Upper lobe of left lung (tissue), 4 donors: ENCODE results near the gene FNDC1.

ENCODE experiments used
- CTCF ChIP-seq, 6 experiments: fragments of 450-650 bp in 4 of 6; fragments of 200-600 bp in 2 of 6; sonication (generic) in 2 of 6; IDR thresholded peaks; one replicate each; pipeline ENCODE4 v1.5.1; 2016 to 2019; ENCODE audit warnings: antibody characterized with exemption in 6 of 6
- EP300 ChIP-seq, 4 donors: sonication (generic); formaldehyde crosslinking; IDR thresholded peaks; one replicate each; pipeline ENCODE4 v1.5.1; 2017; ENCODE audit warnings: antibody characterized with exemption in 4 of 4, control low read depth in 2 of 4
- POLR2A ChIP-seq, 4 donors: fragments of 450-650 bp; IDR thresholded peaks; one replicate each; pipeline ENCODE4 v1.5.1; 2016 to 2017; ENCODE audit warnings: antibody characterized with exemption in 4 of 4, mild to moderate bottlenecking in 2 of 4

DNA sequence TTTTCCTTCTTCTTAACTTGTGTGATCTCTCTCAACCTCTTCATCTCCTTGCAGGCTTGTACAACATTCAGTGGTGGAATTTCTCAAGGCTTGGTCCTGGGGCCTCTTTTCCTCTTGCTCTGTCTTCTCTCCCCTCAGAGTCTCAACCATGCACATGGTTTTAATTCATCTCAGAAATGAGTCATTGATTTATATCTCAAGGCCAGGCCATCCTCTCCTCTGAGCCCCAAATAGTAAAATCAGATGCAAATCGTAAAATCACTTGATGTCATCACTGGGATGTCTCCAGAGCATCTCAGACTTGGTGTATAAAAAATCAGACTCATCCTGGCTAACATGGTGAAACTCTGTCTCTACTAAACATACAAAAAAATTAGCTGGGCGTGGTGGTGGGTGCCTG, 85.0 kb downstream of the FNDC1 start:
- TF ChIP-seq CTCF (IDR thresholded peaks at IDR 0.05) = no peak
- no peak for TF ChIP-seq EP300 (IDR thresholded peaks at IDR 0.05)
- TF ChIP-seq POLR2A (IDR thresholded peaks at IDR 0.05) = no peak
